Activated CD4-positive, alpha-beta T cell treated with anti-CD3 and anti-CD28 coated beads, Interleukin-2, amount 50 U/mL, for 16 hours (primary cell): ENCODE data around the gene FGB.

Experiments used
- DNase-seq: peaks from one replicate; pipeline ENCODE4 v3.0.0-alpha.2; 2020

FGB gene

DNA sequence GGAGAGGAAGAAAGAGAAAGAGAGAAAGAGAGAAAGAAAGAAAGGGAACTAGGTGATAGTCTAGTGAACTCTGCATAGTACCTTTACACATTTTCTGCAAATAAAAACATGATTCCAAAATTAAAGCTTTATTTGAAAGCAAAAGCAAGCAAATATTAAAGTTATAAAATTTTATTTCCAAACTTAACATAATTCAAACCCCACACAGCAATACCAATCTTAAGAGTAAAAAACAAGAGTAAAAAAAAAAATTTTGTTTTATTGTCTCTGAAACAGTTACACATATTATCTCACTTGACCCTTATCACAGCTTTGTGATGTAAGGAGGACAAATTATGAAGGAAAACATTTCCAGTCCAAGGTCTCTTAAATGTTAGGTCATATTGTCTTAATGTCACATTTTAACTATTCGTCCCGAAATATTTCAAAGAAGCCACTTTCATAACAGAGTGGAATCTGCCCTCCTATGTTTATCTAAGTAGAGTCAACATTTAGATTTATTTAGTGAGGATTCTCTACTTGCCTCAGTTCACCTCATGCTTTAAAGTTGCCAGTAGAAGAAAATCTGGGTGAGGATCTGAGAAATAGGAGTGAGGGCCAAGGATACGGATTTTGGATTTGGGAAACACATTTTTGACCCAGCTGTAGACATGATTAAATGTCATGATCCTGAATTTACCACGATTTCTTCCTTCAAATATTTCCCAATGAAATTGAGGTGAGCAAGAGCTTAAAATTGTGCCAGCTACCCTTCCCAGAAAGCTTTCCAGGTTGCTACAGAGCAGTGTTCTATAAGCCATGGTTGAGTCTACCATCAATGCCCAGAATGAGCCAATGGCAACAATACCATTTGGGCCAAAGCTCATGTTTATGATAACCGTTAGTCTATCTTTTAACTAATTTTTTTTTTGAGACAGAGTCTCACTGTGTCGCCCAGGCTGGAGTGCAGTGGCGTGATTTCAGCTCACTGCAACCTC, 35.3 kb downstream of the FGB start:
- DNase-seq, result no peak

DNA sequence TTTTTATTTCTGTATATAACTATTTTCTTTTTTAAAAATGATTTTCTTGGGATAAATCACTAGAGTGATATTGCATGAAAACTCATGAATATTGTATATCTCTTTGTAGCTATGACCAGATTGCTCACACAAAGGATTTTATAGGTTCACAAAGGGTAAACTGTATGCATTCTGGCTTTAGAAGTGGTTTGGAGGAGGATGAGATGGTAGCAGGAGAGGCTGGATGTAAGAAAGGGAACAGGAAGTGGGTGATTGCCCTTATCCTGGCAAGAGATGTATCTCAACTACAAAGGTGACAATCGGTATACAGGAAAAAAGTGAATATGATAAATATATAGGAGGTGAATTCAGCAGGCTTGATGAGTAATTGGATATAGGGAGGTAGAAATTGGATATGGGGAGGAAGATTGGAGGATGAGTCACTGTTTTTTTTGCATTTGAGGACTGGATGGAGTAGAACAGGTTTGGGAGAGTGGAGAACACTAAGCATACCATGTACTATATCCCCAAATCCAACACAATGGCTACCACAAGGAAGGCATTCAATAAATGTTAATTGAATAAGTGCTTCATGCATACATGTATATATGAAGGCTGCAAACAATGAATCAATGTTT, 39.7 kb downstream of the FGB start:
- no peak for DNase-seq

DNA sequence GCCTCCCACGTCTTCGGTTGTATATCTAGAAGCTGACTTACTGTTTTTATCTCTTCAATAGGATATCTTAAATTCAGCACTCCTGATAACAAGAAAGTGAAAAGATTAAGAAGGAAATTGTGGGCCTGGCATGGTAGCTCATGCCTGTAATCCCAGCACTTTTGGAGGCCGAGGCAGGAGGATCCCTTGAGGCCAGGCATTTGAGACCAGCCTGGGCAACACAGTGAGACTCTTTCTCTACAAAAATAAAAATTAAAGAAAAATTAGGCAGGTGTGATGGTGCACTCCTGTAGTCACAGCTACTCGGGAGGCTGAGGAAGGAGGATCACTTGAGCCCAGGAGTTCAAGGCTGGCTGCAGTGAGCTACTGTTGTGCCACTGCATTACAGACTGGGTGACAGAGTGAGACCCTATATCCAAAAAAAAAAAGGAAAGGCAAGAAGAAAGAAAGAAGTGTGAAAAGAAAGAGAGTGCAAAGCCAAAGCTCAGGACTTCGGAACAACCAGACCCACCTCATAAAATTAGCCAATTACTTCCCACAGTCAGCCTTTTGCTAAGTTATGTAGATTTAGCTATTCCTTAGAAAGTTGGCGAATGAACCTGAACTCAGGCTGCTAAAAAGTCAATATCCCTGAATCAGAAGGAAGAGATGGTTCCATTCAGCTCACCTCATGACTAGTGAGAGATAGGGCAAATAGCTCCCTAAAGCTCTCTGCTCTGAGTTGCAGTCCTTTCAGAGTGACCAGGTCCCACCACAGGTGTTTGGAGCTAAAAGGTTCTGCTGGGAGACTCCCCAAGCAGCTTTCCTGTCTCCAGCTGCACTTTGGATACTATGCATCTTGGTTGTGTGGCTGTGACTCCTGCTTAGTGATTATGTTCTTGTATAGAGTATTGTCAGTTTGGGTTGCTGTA, 40.5 kb downstream of the FGB start:
- no peak for DNase-seq

DNA sequence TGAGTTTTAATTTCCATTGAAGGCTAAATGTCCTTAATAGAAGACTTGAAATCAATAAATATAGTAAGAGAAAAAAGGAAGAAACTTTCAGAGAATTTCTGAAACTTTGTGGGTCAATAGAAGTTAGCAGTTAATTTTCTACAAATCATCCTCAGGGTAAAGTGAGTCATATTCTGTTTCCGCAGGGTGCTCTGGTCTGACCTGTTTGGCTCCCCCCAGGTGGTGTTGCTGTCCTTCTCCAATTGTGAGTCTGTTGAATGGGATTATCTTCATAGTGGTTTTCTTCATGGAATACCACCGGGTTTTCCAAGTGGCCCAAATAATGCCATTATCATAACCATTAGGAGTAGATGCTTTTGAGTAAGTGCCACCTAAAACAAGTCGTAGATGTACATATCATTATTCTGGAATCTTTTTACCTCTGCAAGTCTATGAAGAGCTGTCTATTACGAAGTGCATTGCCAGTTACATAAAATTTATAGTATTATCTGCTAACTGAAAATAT, 41.9 kb downstream of the FGB start:
- DNase-seq, result no peak

DNA sequence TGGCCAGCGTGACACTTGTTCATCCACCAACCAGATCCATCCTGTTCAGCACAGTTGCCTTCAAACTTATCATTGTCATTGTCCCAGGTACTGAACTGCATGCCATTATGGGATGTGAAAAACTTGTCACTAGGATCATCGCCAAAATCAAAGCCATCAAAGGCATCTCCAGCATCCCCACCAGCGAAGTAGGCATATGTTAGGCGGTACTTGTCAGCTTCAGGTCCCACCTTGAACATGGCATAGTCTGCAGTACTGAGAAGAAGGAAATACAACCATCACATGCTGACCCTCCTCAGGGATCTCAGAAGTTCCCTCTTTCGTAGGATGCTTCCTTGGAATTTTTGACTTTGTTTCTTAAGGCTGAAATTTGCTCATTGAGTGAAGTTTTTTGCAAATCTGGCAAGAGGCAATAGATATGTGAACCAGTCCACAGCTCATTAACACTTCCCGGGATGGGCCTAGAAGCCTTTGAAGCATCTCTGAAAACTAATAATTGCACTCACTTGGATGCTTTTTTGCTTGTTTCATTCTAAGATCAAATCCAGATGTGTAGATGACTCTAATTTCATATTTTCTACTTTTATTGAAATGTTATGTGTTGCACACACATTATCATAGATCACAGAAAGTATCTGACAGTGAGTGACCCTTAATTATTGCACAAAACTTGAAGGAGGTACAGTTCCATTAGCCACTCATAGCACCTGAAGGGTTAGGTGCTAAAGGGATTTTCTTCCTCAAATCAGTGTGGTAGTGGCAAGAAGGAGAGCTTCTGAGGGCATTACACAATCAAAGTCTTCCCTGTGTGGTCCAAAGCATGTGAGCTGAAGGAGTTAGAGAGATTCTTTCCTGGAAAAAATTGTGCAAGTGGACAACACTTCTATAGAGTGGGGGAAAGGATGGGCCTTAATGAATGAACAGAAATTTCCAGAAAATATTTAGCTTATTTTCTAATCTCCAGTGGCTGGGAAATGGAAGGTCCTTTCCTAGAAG, 44.2 kb downstream of the FGB start:
- DNase-seq, result no peak

DNA sequence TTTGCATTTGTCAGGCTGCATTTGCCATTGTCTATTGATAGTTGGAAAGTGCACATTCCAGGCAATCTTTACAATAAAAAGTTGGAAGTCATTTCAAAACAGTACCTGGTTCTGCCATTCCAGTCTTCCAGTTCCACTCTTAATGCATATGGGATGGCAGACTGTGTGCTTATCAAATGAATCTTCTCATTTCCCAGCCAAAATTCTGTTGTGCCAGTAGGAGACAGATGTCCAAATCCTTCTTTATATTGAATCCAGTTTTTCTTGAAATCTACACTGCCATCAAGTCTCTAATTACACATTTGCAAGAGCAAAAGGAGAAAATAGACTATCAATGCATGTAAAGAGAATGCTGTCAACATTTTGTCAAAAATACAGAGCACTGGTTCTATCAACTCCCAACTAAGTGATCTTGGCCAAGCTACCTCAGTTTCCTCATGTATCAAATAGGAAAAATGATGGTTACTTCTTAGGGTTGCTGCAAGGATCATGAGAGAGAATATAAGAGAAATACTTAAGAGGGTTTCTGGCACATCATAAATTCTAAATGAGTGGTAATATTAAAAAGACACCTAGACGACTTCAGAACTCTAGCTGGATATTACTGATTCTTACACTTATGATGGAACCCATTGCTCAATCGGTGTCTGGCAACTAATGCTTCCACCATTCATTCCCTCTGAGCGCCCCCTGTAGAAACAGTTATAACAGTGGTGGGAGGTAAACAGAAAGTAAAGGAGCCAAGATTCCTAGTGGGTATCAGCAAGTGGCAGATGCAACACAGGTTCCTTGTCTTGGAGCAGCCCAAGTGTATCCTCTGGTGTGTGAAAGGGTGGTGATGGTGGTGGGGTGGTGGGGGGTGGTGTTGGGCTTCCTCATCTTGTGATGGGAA, 45.8 kb downstream of the FGB start:
- DNase-seq, result no peak

DNA sequence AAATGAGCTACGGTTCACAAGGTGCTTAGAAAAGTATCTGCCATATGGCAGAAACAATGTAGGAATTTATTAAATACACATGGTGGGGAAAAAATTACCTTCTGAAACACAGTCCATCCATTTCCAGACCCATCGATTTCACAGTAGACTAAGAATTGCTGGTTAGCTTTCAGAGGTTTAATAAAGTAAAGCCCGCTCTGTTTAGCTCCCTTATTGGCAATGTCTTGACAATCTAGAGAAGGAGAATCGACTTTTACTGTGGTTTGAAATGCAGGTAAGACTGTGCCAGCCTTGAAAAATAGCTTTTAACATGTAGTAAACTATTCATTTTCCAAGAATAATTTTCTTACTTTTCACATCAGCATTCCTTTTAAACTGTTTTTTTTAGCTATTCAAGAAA, 46.7 kb downstream of the FGB start:
- DNase-seq, result no peak

DNA sequence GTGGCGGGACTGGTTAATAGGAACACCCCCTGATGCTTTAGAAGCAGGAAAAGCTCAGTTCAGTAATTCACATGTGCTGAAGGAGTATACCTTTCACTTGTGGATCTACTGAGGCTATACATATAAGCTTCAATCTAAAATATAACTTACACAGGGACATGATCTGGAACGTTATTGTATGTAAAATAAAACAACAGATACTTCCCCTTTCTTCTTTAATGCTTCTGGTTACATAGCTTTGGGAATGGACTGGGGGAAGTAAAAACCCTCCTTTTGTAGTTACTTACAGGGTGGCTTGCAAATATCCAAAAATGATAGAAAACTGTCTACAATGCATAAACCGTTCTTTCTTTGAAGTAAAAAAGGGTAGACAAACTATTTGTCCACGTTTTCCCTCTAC, 47.8 kb downstream of the FGB start:
- DNase-seq, result no peak

DNA sequence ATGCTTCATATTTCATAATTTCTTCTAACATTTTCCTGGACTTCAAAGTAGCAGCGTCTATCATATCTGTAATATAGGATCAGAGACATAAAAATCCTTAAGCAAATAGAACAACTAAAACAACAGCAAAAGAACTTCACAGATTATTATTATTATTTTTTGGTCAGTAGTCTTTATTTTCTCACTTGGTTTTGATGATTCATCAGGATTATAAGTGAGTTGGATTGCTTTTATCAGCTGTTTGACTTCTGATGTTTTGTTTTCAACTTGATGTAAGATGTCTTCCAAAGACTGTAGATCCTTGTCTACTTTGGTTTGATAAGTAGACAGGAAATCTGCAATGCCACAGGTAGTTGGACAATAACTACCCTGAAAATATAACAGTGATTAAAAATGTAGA, 49.0 kb downstream of the FGB start:
- DNase-seq, result no peak

DNA sequence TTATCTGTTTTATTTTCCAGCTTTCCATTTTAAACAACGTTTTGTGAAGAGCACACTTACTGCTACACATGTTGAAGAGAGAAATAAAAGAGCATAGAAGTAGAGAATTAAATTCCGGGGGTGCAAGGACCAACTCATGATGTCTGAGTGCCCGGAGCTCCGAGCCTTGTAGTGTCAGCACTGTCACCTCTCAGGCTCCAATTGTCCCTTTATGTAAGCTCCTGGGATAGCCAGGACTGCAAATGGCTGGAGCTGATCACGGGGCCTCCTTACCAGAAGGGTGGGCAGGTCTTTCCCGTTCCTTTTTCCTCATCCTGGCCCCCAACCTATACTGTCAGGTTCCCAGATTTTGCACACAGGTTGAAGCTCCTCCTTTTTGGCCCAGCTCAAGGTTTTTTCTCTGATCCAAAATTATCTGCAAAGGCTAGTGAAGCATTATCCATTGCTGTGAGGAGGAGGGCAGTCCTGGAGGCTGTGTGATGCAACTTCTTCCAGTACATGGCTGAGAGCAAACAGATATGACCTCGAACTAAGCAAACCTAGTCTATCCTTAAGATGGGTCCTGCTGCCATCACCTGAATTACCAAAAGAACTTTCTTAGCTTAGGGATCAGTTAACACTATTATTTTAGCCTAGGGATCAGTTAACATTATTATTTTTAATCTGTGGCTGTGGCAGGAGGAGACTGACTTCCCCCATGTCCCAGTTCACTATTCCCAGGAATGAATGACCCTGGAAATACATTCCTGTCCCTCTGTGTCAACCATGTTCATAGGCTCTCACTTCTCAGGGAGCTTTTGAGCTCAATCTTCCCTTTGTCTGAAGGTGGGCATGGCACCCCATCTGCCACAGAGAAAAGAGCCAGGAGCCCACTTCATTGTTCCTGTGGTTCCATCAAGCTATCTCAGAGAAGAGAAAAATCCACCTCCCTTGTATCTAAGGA, 49.9 kb downstream of the FGB start, which contains the start of gene FGG:
FGG (minus strand) TSS at position 185 of the 943 bp plus-strand sequence; CDS start at position 138, 47 bp downstream.
- no peak for DNase-seq

DNA sequence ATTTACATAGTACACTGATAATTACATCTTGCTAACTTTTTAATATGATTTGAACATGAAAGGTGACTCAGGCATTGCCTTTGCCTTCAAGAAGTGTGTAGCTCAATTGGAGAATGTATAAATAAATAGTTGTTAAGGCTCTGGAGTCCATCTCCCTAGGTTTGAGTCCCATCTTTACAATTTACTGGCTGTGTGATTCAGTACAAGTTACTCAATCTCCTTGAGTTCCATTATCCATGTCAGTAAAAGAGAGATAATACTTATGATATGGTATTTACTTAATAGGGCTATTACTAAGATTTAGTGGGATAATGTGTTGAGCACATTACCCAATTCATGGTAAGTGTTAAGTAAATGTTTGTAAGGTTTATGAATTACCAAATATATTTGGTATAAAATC, 51.5 kb downstream of the FGB start:
- no peak for DNase-seq

DNA sequence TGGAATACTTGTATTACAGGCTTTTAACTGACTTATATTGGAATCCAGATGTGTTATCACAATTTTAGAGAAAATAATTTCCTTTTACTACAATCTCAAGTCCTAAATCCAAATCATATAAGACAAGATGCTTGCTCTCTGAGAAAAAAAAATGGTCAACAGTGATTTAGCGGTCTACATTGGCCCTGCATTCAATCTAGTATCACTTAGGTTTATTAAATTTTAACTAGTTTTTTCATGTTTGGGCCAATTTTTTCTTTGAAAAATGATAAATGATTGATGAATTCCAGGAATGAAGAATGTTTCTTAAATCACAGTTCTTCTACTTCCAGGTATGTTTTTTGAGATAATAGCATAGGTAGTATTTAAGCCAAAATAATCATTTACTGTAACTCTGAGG, 52.4 kb downstream of the FGB start:
- DNase-seq, result no peak

DNA sequence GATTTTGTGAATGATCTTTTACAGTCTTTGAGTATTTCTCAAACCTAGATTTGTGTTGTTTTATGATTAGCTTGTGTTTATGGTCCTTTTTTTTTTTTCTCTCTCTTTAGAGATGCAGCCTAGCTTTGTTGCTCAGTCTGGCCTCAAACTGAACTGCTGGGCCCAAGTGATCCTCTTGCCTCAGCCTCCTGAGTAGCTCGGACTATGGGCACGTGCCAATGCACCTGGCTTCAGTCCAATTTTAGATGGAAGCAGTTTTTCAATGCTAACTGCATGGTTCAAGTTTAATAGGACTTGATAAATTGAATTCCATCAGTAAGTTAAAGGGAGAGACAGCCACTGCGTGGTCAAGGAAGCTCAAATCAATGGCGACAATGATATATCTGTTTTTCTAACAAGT, 53.5 kb downstream of the FGB start:
- DNase-seq, result no peak

DNA sequence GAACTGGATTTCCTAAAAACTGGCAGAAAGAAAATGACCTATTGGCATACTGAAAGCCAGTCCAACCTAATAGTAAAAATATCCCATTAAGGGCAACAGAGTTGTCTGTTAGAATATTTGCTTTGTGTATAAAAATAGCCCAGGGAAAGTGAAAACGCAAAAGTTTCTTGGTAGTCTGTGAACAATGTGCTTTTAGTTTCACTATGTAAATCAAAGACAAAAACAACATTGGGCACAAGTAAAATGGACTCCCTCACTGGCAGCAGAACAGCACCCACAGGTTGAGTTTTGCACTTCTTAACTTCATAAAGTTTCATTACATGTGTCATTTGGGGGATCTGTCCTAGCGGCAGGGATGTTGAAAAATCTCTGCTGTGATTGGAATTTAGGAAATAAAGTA, 53.9 kb downstream of the FGB start:
- peak; percentile 6 for DNase-seq

DNA sequence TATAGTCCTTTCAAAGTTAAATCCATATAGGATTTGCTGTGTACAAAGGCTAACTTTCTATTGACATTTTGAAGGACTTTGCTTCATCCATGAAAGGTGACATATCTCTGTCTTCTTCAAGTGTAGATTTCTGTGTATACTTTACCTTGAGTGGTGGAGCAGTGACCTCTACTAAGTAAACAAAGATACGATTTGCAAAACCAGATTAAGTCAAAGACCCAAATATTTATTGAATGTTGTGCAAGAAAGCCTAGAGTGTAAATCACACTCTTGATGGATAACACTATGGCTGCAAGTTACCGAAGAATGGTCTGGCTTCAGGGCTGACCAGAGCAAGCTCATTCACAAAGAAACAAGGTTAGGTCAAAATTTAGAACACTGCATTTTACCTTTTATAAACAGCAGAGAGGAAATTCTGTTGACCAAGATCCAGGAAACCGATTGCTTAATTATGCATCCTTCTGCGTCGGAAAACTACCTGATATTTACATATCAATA, 55.1 kb downstream of the FGB start:
- no peak for DNase-seq

DNA sequence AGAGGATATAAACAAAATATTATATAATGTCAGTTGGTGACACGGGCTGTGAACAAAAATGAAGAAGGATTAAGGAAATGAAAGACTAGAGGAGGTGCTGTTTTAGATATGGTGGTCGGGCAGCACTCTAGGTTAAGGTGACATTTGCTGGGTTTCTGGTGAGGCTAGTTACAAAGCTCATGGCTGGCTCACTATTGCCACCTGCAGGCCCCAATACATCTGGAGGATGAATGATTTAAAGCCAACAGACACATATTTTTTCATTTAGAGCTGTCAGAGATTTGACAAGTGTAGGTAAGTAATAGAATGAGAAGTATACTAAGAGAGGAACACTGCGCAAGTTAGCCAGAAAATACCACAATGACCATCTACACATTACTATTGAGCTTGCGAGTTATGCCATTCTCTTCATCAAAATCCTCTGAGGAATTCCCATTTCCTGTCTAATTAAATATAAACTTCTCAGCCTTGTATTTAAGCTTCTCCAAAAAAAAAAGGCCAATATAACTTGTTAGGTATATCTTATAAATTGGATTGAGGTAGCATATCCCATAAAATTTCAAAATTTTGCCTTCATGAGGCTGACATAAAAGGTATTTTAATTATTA, 56.0 kb downstream of the FGB start:
- DNase-seq, result peak; percentile 58

DNA sequence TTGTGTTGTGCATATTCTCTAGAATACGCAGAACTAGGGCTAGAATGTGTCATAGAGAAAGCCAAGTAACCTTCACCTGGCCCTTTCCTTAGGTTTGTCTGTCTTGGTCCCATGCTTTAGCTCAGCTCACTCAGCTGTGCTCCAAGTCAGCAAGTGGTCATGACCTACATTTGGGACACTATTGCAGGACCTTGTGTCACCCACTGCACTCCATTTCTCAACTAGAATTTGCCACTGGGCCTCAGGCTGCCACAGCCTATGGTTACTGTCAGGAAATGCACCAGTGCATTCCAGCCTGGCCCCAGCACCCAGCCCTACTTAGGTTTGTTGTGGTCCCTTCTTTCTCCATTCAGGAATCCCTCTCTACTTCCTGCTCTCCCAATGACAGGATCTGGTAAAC, 57.3 kb downstream of the FGB start:
- no peak for DNase-seq
